Pancreas (tissue), 10 donors: ENCODE measurements around the gene CTNNA3. TPM values are rescaled to one million over a fixed set of nuclear protein-coding genes. Genes with fewer than 3 reads are reported as not detected.
"Not testable (repeated sequence)": the region's sequence is repeated elsewhere in the genome, so short reads cannot be mapped to it uniquely, and the experiment has no call there.

Experiments used
- ATAC-seq, 4 donors: fragments of 200-7000 bp; cut with Tn5 transposase; one replicate each; pipeline versions ENCODE4 v1.8.0 to v1.9.1; 2020; ENCODE audit warnings: mild to moderate bottlenecking in 4 of 4, moderate library complexity in 4 of 4
- DNase-seq, 6 donors: peaks; one replicate each; pipeline ENCODE4 v3.0.0-alpha.2; 2020
- FAIRE-seq: peaks from 2 replicates; lab custom pipeline; 2012; peaks lifted over from hg19 to GRCh38; lab: Jason Lieb, UNC
- H3K27ac ChIP-seq, 4 donors: fragments of 200-600 bp; sonication (generic); 1 replicate in 3 of 4; 2 replicates in 1 of 4; pipeline versions ENCODE4 v1.5.0 to v1.8.0; 2020
- H3K27me3 ChIP-seq, 4 donors: fragments of 200-600 bp; one replicate each; pipeline ENCODE4 v1.8.0; 2021
- H3K36me3 ChIP-seq, 3 donors: fragments of 200-600 bp; sonication (generic) in 1 of 3; one replicate each; pipeline versions ENCODE4 v1.5.0 to v1.8.0; 2020 to 2021
- H3K4me1 ChIP-seq, 3 donors: fragments of 200-600 bp; one replicate each; pipeline ENCODE4 v1.8.0; 2021
- H3K4me3 ChIP-seq, 4 donors: fragments of 200-600 bp; sonication (generic) in 2 of 4; one replicate each; pipeline versions ENCODE4 v1.5.0 to v1.8.0; 2020 to 2021
- H3K9me3 ChIP-seq, 4 donors: fragments of 200-600 bp; one replicate each; pipeline ENCODE4 v1.8.0; 2021
- CTCF ChIP-seq, 4 donors: fragments of 200-600 bp; sonication (generic) in 3 of 4; IDR thresholded peaks; one replicate each; pipeline versions ENCODE4 v1.5.0 to v1.8.0; 2021; ENCODE audit warnings: antibody characterized with exemption in 4 of 4
- WGBS, 2 donors: extraction: QIAGEN DNeasy Blood & Tissue Kit; methylation state at CpG; one replicate each; pipeline ENCODE4 v1.1.7; 2013; 5-methylcytosine and 5-hydroxymethylcytosine counted together
- intact Hi-C, 3 donors: fragments of 100-400 bp; cut with DNase I; formaldehyde crosslinking; loops; one replicate each; pipeline versions ENCODE4 v1.11.1 to v1.14.2; 2022
- polyA plus RNA-seq, 2 donors: library from polyadenylated mRNA; stranded (reverse); fragments of 200-250 nt; gene quantifications; one replicate each; pipeline ENCODE4 v1.2.3, GENCODE V29; 2013
- total RNA-seq, 6 donors: library from RNA; stranded (reverse); fragmentation: NEBNext Ultra II Directional in 4 of 6; extraction: Animal tissue kit (Norgen Biotek cat#: 25700) in 4 of 6; gene quantifications; one replicate each; pipeline versions ENCODE4 v1.2.1 to v1.2.4, GENCODE V29; 2021 to 2023
- donor health status: healthy with polysubstance abuse.
- donor health status: DM: no; HTN: no; CAD: no; lungs with moderate emphysema.
- donor health status: DM: no; HTN: no; CAD: no.
- donor health status: control.
- donor health status: control.
- donor health status: Bipolar disorder and iron deficiency.
- donor health status: DM: yes; HTN: yes; CAD: no.
- donor health status: DM: no; HTN: no; CAD: no.
- donor health status: DM: no; HTN: no; CAD: no.
- donor health status: DM: yes; HTN: yes; CAD: no.

The CTNNA3 gene
- total and polyA plus RNA-seq, 8 donors, result 0.02 to 0.83 (median 0.21) TPM

- WGBS, 2 donors, result 65 to 71% methylated on average over 2 of the region's 2 CpGs
- Histone ChIP-seq H3K36me3 (no peaks in the 10 kb centered on the region), H3K4me1 (no peaks in the 10 kb centered on the region), H3K4me3 (no peak overlapping the region), H3K27me3 (no peaks in the 10 kb centered on the region), H3K9me3 (no peaks in the 10 kb centered on the region), H3K27ac (no peak overlapping the region)
- FAIRE-seq (no peak), DNase-seq (no peak), ATAC-seq (no peak)
- TF ChIP-seq CTCF (IDR thresholded peaks at IDR 0.05), result no peak
- intact Hi-C loops, result no loop called here
Measured at GRCh38 chr10:66365686-66366085, 1330.3 kb downstream of the CTNNA3 start.

GRCh38 chr10:66362522-66362921 lies 1333.5 kb downstream of the CTNNA3 start:
- no peak for TF ChIP-seq CTCF (IDR thresholded peaks at IDR 0.05)
- FAIRE-seq (no peak), ATAC-seq (no peak), DNase-seq (no peak)
- intact Hi-C loops, result no loop called here
- H3K4me3 ChIP-seq, result no peak overlapping the region
- H3K27ac ChIP-seq, result no peak overlapping the region
- H3K4me1 ChIP-seq, result no peaks in the 10 kb centered on the region
- H3K36me3 ChIP-seq, result no peaks in the 10 kb centered on the region
- no peaks in the 10 kb centered on the region for H3K27me3 ChIP-seq
- no peaks in the 10 kb centered on the region for H3K9me3 ChIP-seq
- WGBS, 2 donors, result 76 to 79% methylated on average over 3 of the region's 3 CpGs

GRCh38 chr10:66353822-66354221 lies 1342.2 kb downstream of the CTNNA3 start:
- FAIRE-seq, H3K4me3 ChIP-seq, H3K27ac ChIP-seq, H3K27me3 ChIP-seq, DNase-seq, intact Hi-C loops, ATAC-seq, H3K4me1 ChIP-seq, H3K36me3 ChIP-seq, H3K9me3 ChIP-seq: not testable (repeated sequence)
- WGBS, 2 donors, result 88 to 91% methylated on average over 12 of the region's 12 CpGs

- TF ChIP-seq CTCF (IDR thresholded peaks at IDR 0.05), result no peak
- intact Hi-C loops, result no loop called here
- Histone ChIP-seq H3K9me3 (no peaks in the 10 kb centered on the region), H3K27me3 (no peaks in the 10 kb centered on the region), H3K27ac (no peak overlapping the region), H3K36me3 (no peaks in the 10 kb centered on the region), H3K4me3 (no peak overlapping the region), H3K4me1 (no peaks in the 10 kb centered on the region)
- DNase-seq (no peak), ATAC-seq (no peak), FAIRE-seq (no peak)
- 62 to 68% methylated on average over 3 of the region's 3 CpGs for WGBS, 2 donors
Measured at GRCh38 chr10:66353422-66353821, 1342.6 kb downstream of the CTNNA3 start.

GRCh38 chr10:66350622-66351399 lies 1345.2 kb downstream of the CTNNA3 start:
- FAIRE-seq (no peak), ATAC-seq (no peak), DNase-seq (no peak)
- intact Hi-C loops, result no loop called here
- H3K9me3 ChIP-seq, result no peaks in the 10 kb centered on the region
- H3K27me3 ChIP-seq, result no peaks in the 10 kb centered on the region
- 68 to 74% methylated on average over 1 of the region's 1 CpG for WGBS, 2 donors
- H3K4me1 ChIP-seq, result no peaks in the 10 kb centered on the region
- H3K4me3 ChIP-seq, result no peak overlapping the region
- TF ChIP-seq CTCF (IDR thresholded peaks at IDR 0.05), result no peak
- no peak overlapping the region for H3K27ac ChIP-seq
- no peaks in the 10 kb centered on the region for H3K36me3 ChIP-seq
